A673 (cell line): ENCODE measurements around the gene NUDT21.

Experiments
- EZH2 ChIP-seq: fragments of 200-600 bp; sonication (generic); IDR thresholded peaks from 2 replicates; pipeline ENCODE4 v1.6.1; 2017; ENCODE audit warnings: borderline replicate concordance, low read depth, mild to moderate bottlenecking, mixed read lengths, antibody characterized with exemption, low read length; ENCODE audit not compliant: poor library complexity, severe bottlenecking
- TF ChIP-seq, protein P1 (sequence below): fragments of 300-800, 200-600 bp; sonication (generic); conservative IDR thresholded peaks from 2 replicates; pipeline ENCODE4 v1.5.1; 2017; ENCODE audit warnings: low read depth, mild to moderate bottlenecking, antibody characterized with exemption, low read length, moderate library complexity, mixed read lengths

DNA sequence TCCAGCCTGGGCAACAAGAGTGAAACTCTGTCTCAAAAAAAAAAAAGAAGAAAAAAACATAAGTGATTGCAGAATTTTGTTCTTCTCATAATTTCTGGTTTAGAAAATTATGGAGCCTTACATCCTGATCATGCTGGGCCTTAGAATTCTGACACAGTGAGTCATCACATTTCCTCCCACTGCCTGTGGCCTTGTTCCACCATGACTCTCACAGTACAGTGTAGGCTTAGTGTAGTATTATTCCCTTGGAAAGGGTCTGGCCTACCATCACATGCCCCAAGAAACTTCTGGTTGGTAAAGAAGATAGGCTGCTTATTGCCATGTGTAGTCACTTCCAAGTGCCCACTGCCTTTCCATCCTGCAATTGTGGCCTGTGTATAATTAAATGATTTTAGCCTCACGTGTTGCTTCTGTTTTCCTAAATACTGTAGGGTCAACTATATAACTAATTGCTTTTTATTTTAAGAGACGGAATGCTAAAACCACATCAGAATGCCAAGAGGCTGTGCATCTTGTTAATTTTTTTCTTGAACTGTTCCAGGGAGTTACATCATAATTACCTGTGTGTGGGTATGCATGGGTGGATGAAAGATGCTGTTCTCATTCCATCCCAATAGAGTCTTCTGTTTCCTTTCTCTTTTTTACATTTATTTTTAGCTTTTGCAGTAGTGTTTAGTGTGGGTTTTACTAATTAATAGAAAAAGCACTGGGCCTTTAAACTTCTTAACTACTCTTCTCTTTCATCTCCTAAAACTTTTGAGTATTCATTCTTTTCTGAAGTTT, 26.2 kb upstream of the NUDT21 start:
- TF ChIP-seq, protein P1, sequence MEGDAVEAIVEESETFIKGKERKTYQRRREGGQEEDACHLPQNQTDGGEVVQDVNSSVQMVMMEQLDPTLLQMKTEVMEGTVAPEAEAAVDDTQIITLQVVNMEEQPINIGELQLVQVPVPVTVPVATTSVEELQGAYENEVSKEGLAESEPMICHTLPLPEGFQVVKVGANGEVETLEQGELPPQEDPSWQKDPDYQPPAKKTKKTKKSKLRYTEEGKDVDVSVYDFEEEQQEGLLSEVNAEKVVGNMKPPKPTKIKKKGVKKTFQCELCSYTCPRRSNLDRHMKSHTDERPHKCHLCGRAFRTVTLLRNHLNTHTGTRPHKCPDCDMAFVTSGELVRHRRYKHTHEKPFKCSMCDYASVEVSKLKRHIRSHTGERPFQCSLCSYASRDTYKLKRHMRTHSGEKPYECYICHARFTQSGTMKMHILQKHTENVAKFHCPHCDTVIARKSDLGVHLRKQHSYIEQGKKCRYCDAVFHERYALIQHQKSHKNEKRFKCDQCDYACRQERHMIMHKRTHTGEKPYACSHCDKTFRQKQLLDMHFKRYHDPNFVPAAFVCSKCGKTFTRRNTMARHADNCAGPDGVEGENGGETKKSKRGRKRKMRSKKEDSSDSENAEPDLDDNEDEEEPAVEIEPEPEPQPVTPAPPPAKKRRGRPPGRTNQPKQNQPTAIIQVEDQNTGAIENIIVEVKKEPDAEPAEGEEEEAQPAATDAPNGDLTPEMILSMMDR: no peak
- no peak for TF ChIP-seq EZH2
